Measurements from ENCODE around the gene STRN3. TPM values are rescaled to one million over a fixed set of nuclear protein-coding genes. Genes with fewer than 3 reads are reported as not detected.
A peak's percentile ranks its signal among the peaks of the same experiment; 100 is the strongest.

The STRN3 gene
- total RNA-seq, 6 experiments from 2014 or later, result 19.5 to 28.0 (median 21.5) TPM

DNA sequence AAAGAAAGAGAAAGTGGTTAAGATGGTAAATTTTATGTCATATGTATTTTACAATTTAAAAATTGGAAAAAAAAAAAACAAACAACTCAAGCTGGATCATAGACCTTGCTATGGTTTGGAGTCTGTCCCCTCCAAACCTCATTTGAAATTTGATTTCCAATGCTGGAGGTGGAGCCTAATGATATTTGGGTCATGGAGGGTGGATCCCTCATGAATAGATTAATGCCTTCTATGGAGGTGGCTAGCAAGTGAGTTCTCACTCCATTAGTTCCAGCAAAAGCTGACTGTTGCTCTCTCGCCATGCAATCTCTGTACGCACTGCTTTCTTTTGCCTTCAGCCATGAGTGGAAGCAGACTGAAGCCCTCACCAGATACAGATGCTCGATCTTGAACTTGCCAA lies 22.9 kb downstream of the STRN3 start:
- H3K4me3 ChIP-seq, result no peak overlapping the region
- DNase-seq (no peak), ATAC-seq (peak in 1 of 4 donors; percentile 18)
- WGBS (ENCODE audit: insufficient coverage, low coverage, low lambda C conversion rate, missing lambda C conversion rate), result 100% methylated on average over 3 of the region's 3 CpGs
- no peaks in the 10 kb centered on the region for H3K27me3 ChIP-seq
- H3K4me1 ChIP-seq, result no peaks in the 10 kb centered on the region
- peaks cover 0 to 9% (median 0%) of the 10 kb centered on the region in 4 donors for H3K36me3 ChIP-seq
- TF ChIP-seq POLR2A (IDR thresholded peaks at IDR 0.05), result no peak
- TF ChIP-seq CTCF (IDR thresholded peaks at IDR 0.05), result no peak
- H3K9me3 ChIP-seq, result peaks cover 0 to 4% (median 0%) of the 10 kb centered on the region in 4 donors
- H3K27ac ChIP-seq, result no peak overlapping the region
- intact Hi-C loops (cut with DNase I), result no loop called here

DNA sequence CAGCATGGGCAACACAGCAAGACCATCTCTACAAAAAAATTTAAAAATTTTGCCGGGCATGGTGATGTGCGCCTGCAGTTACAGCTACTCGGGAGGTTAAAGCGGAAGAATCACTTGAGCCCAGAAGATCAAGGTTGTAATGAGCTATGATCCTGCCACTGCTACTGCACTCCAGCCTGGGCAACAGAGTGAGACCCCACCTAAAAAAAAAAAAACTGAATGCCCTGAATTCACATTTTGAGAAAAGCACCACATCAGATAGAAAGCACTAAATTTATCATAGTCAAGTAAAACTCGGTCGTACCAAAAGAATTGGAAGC lies 24.9 kb downstream of the STRN3 start:
- no peak for ATAC-seq
- H3K36me3 ChIP-seq, result peaks cover 0 to 5% (median 0%) of the 10 kb centered on the region in 4 donors
- no peak overlapping the region for H3K4me3 ChIP-seq
- no peaks in the 10 kb centered on the region for H3K27me3 ChIP-seq
- peaks cover 0 to 4% (median 0%) of the 10 kb centered on the region in 4 donors for H3K9me3 ChIP-seq
- H3K27ac ChIP-seq, result no peak overlapping the region
- no peak for TF ChIP-seq POLR2A (IDR thresholded peaks at IDR 0.05)
- no peak for TF ChIP-seq CTCF (IDR thresholded peaks at IDR 0.05)
- DNase-seq, result no peak
- intact Hi-C loops (cut with DNase I), result no loop called here
- 71% methylated on average over 4 of the region's 6 CpGs for WGBS (ENCODE audit: insufficient coverage, low coverage, low lambda C conversion rate, missing lambda C conversion rate)
- H3K4me1 ChIP-seq, result no peaks in the 10 kb centered on the region

GRCh38 chr14:31000629-31001338 lies 25.4 kb downstream of the STRN3 start:
- Histone ChIP-seq H3K27me3 (no peaks in the 10 kb centered on the region), H3K4me1 (peaks cover 0 to 5% (median under 1%) of the 10 kb centered on the region in 4 donors), H3K36me3 (no peaks in the 10 kb centered on the region), H3K4me3 (no peak overlapping the region), H3K27ac (no peak overlapping the region), H3K9me3 (peaks cover 0 to 4% (median 0%) of the 10 kb centered on the region in 4 donors)
- WGBS (ENCODE audit: insufficient coverage, low coverage, low lambda C conversion rate, missing lambda C conversion rate), result 56% methylated on average over 3 of the region's 3 CpGs
- ATAC-seq (no peak), DNase-seq (no peak)
- intact Hi-C loops (cut with DNase I), result no loop called here
- TF ChIP-seq CTCF (IDR thresholded peaks at IDR 0.05) (no peak), POLR2A (IDR thresholded peaks at IDR 0.05) (no peak)

- Histone ChIP-seq H3K4me3 (no peak overlapping the region), H3K36me3 (no peaks in the 10 kb centered on the region), H3K27me3 (no peaks in the 10 kb centered on the region), H3K4me1 (peaks cover 0 to 21% (median 4%) of the 10 kb centered on the region in 4 donors), H3K9me3 (peaks cover 0 to 4% (median 0%) of the 10 kb centered on the region in 4 donors), H3K27ac (no peak overlapping the region)
- intact Hi-C loops (cut with DNase I), result no loop called here
- ATAC-seq (no peak), DNase-seq (no peak)
- WGBS (ENCODE audit: insufficient coverage, low coverage, low lambda C conversion rate, missing lambda C conversion rate), result 90% methylated on average over 6 of the region's 6 CpGs
- TF ChIP-seq POLR2A (IDR thresholded peaks at IDR 0.05), result no peak
- no peak for TF ChIP-seq CTCF (IDR thresholded peaks at IDR 0.05)
Measured at GRCh38 chr14:30999038-30999773, 27.0 kb downstream of the STRN3 start.

All from right lobe of liver (tissue), 6 donors.